SU-DHL-6 (cell line): ENCODE data around the gene MYOM1.

ENCODE experiments used
- H2AFZ ChIP-seq: fragments of 200-600 bp; sonication (generic); 2 replicates; pipeline ENCODE4 v1.6.1; 2014; ENCODE audit warnings: low read depth, mild to moderate bottlenecking, moderate library complexity, mixed read lengths, antibody characterized with exemption, low read length; ENCODE audit not compliant: severe bottlenecking
- H3F3A ChIP-seq: fragments of 200-600 bp; shearing (Covaris generic); 2 replicates; pipeline ENCODE4 v1.6.0; 2016; ENCODE audit warnings: antibody characterized with exemption, mild to moderate bottlenecking; ENCODE audit not compliant: insufficient read depth
- H3K27ac ChIP-seq: fragments of 200-600 bp; sonication (generic); 2 replicates; pipeline ENCODE4 v1.5.1; 2016; ENCODE audit warnings: low read depth, mild to moderate bottlenecking, low read length, moderate library complexity, mixed read lengths
- H3K27me3 ChIP-seq: fragments of 200-600 bp; sonication (generic), shearing (Covaris generic); 2 replicates; pipeline ENCODE4 v1.6.0; 2014; ENCODE audit warnings: mild to moderate bottlenecking, low read length
- H3K36me3 ChIP-seq: fragments of 200-600 bp; sonication (generic); 2 replicates; pipeline ENCODE4 v1.6.1; 2014; ENCODE audit warnings: mild to moderate bottlenecking, low read length, mixed read lengths
- H3K4me2 ChIP-seq: fragments of 300-600, 200-600 bp; shearing (Covaris generic), sonication (generic); 2 replicates; pipeline ENCODE4 v1.6.0; 2014; ENCODE audit warnings: low read length, low read depth, mild to moderate bottlenecking; ENCODE audit not compliant: poor library complexity, severe bottlenecking
- H3K4me3 ChIP-seq: fragments of 200-600 bp; sonication (generic); 2 replicates; pipeline ENCODE4 v1.5.1; 2014; ENCODE audit warnings: antibody characterized with exemption, low read length, mild to moderate bottlenecking, mixed read lengths; ENCODE audit not compliant: insufficient read depth, poor library complexity, severe bottlenecking
- H3K79me2 ChIP-seq: fragments of 200-600 bp; sonication (generic); 2 replicates; pipeline ENCODE4 v1.6.1; 2014; ENCODE audit warnings: mild to moderate bottlenecking, low read length, moderate library complexity; ENCODE audit not compliant: insufficient read depth
- H3K9ac ChIP-seq: fragments of 200-600 bp; sonication (generic); 2 replicates; pipeline ENCODE4 v1.7.0; 2014; ENCODE audit warnings: mild to moderate bottlenecking, low read length
- H3K9me2 ChIP-seq: fragments of 200-600 bp; sonication (generic); replicated peaks from 2 replicates; pipeline ENCODE4 v1.6.1; 2014; ENCODE audit warnings: low read length; ENCODE audit not compliant: insufficient read depth
- H3K9me3 ChIP-seq: fragments of 200-600 bp; sonication (generic); 2 replicates; pipeline ENCODE4 v1.6.1; 2014; ENCODE audit warnings: low read length, mixed read lengths; ENCODE audit not compliant: insufficient read depth
- H4K20me1 ChIP-seq: fragments of 200-600 bp; sonication (generic); 2 replicates; pipeline ENCODE4 v1.6.1; 2014; ENCODE audit warnings: low read depth, mild to moderate bottlenecking, antibody characterized with exemption, low read length, moderate library complexity, mixed read lengths
- CTCF ChIP-seq: fragments of 200-600 bp; sonication (generic); IDR thresholded peaks from one replicate; pipeline ENCODE4 v1.5.1; 2017; ENCODE audit warnings: antibody characterized with exemption, mild to moderate bottlenecking, low read length, moderate library complexity; ENCODE audit not compliant: insufficient read depth, poor library complexity, severe bottlenecking
- EZH2phosphoT487 ChIP-seq: fragments of 200-600 bp; sonication (generic), shearing (Covaris generic); conservative IDR thresholded peaks from 2 replicates; pipeline ENCODE4 v1.6.1; 2018; ENCODE audit warnings: mild to moderate bottlenecking, antibody characterized with exemption, low read length, moderate library complexity, mixed read lengths

The MYOM1 gene

DNA sequence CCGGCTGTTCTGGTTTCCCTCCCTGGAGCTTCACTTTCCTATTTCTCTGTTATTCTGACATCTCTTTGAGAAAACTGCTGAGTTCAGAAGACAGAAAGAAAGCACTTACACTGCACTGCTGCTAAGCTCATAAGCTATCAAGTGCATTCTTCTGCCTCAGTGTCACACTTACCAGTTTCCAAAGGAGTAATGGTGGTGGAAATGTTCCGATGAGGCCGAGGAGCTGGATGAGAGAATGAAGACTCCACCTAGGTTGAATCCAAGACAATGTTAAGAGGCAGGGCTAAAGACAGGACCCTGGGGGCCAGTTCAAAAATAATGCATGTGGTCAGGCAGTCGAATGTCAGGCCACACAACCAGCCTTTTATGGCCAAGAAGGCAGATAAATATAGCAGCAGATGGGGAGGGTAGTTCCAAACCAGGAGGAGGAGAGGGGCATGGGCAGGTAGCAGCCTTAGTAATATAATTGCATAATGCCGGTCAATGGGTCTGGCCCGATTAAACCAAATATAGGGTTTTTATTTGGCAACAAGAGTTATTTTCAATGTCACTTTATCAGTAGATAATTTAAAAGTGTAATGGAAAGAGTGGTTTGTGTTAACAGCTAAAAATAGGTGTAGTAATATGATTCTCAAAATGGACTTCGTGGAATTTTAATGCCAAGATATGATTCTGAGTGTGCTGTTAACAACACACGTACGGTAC, at the start of gene MYOM1:
MYOM1 (minus strand) TSS at position 338 of the 705 bp plus-strand sequence. CDS start 4,745 bp downstream, outside the sequence.
- Histone ChIP-seq H4K20me1 (no peaks in the 10 kb centered on the region), H3F3A (no peaks in the 10 kb centered on the region), H3K27me3 (no peaks in the 10 kb centered on the region), H2AFZ (no peak within 1 kb of the TSS), H3K9ac (no peak within 1 kb of the TSS), H3K9me3 (no peaks in the 10 kb centered on the region), H3K9me2 (no peaks in the 10 kb centered on the region), H3K4me2 (no peak within 1 kb of the TSS), H3K36me3 (no peaks in the 10 kb centered on the region), H3K27ac (no peak within 1 kb of the TSS), H3K79me2 (no peaks in the 10 kb centered on the region), H3K4me3 (no peak within 1 kb of the TSS)
- TF ChIP-seq EZH2phosphoT487 (no peak), CTCF (no peak)

GRCh38 chr18:3269241-3269913, 49.6 kb upstream of the MYOM1 start:
- Histone ChIP-seq H3K27me3 (no peaks in the 10 kb centered on the region), H4K20me1 (peaks cover 12% of the 10 kb centered on the region; the same call in 1 of the 2 replicates), H3K36me3 (no peaks in the 10 kb centered on the region), H3K4me3 (no peak overlapping the region), H3K9me2 (no peaks in the 10 kb centered on the region), H3K79me2 (peaks cover 77% of the 10 kb centered on the region), H3K9ac (no peak overlapping the region), H3K27ac (no peak overlapping the region), H3K9me3 (no peaks in the 10 kb centered on the region), H3K4me2 (no peak overlapping the region), H2AFZ (no peak overlapping the region), H3F3A (no peaks in the 10 kb centered on the region)
- TF ChIP-seq EZH2phosphoT487 (no peak), CTCF (no peak)

GRCh38 chr18:3268306-3268705, 48.5 kb upstream of the MYOM1 start:
- no peak for TF ChIP-seq EZH2phosphoT487
- no peak for TF ChIP-seq CTCF
- Histone ChIP-seq H2AFZ (no peak overlapping the region), H3K9me2 (no peaks in the 10 kb centered on the region), H3K27me3 (no peaks in the 10 kb centered on the region), H3K4me3 (no peak overlapping the region), H3K36me3 (no peaks in the 10 kb centered on the region), H3K79me2 (peaks cover 87% of the 10 kb centered on the region), H3K27ac (no peak overlapping the region), H3F3A (no peaks in the 10 kb centered on the region), H3K4me2 (no peak overlapping the region), H3K9ac (no peak overlapping the region), H3K9me3 (no peaks in the 10 kb centered on the region), H4K20me1 (peaks cover 16% of the 10 kb centered on the region)
